NCI-H2196 (cell line): ENCODE results near the gene FAM90A26.
"Not testable (repeated sequence)": the region's sequence is repeated elsewhere in the genome, so short reads cannot be mapped to it uniquely, and the experiment has no call there.

ENCODE experiments used
- DNase-seq: peaks from one replicate; lab custom pipeline; 2025; ENCODE audit not compliant: unreplicated experiment; lab: John Stamatoyannopoulos, UW

The FAM90A26 gene

GRCh38 chr4:9158392-9158791 lies 11.8 kb upstream of the FAM90A26 start:
- peak; percentile 56 for DNase-seq

- DNase-seq, result not testable (repeated sequence)
These were observed 10.2 kb upstream of the FAM90A26 start for GRCh38 chr4:9160046-9160445.

- DNase-seq, result peak; percentile 25
These were observed 4.2 kb upstream of the FAM90A26 start for GRCh38 chr4:9165990-9166389.

- not testable (repeated sequence) for DNase-seq
These were observed 40.1 kb downstream of the FAM90A26 start, which contains the start of gene USP17L10 for GRCh38 chr4:9210357-9210756. USP17L10 (plus strand) TSS chr4:9210657; CDS start chr4:9210657, 0 bp downstream.

GRCh38 chr4:9214701-9215100 lies 44.5 kb downstream of the FAM90A26 start:
- not testable (repeated sequence) for DNase-seq

GRCh38 chr4:9215105-9215504 lies 44.9 kb downstream of the FAM90A26 start, which contains the start of gene USP17L11:
USP17L11 (plus strand) TSS chr4:9215405; CDS start chr4:9215405, 0 bp downstream.
- DNase-seq, result not testable (repeated sequence)

- not testable (repeated sequence) for DNase-seq
These were observed 49.6 kb downstream of the FAM90A26 start, which contains the start of gene USP17L12 for GRCh38 chr4:9219852-9220251. USP17L12 (plus strand) TSS chr4:9220152; CDS start chr4:9220152, 0 bp downstream.

GRCh38 chr4:9224596-9224995 lies 54.4 kb downstream of the FAM90A26 start, which contains the start of gene USP17L13:
USP17L13 (plus strand) TSS chr4:9224896; CDS start chr4:9224896, 0 bp downstream.
- DNase-seq, result not testable (repeated sequence)
